HG03354 (cell line): ENCODE data around the gene MAPK12.
A peak's percentile ranks its signal among the peaks of the same experiment; 100 is the strongest.

ENCODE experiments used
- ATAC-seq: cut with Tn5 transposase; IDR thresholded peaks from one replicate; pipeline ENCODE4 v1.9.1; 2021; ENCODE audit warnings: mild to moderate bottlenecking; ENCODE audit not compliant: unreplicated experiment, poor library complexity, severe bottlenecking

The MAPK12 gene

GRCh38 chr22:50256258-50256862 is 5.1 kb downstream of the MAPK12 start:
- no peak for ATAC-seq

- no peak for ATAC-seq
Observed at GRCh38 chr22:50255607-50256006, 5.9 kb downstream of the MAPK12 start.

- no peak for ATAC-seq
Observed at GRCh38 chr22:50255099-50255498, 6.4 kb downstream of the MAPK12 start.

GRCh38 chr22:50253941-50254340 is 7.5 kb downstream of the MAPK12 start:
- no peak for ATAC-seq

GRCh38 chr22:50253046-50253915 is 8.2 kb downstream of the MAPK12 start:
- no peak for ATAC-seq

GRCh38 chr22:50252082-50253045 is 9.1 kb downstream of the MAPK12 start:
- ATAC-seq: no peak

GRCh38 chr22:50251477-50252081 is 9.9 kb downstream of the MAPK12 start:
- ATAC-seq: no peak

- ATAC-seq: peak; percentile 60
Observed at GRCh38 chr22:50250555-50251476, 10.7 kb downstream of the MAPK12 start, which contains the start of gene HDAC10. Gene HDAC10, minus strand, starts transcription at chr22:50251265. Its CDS starts 233 bp downstream, at chr22:50251032.

- ATAC-seq: no peak
Observed at GRCh38 chr22:50250249-50250554, 11.3 kb downstream of the MAPK12 start.

- ATAC-seq: no peak
Observed at GRCh38 chr22:50249341-50250248, 11.9 kb downstream of the MAPK12 start.

GRCh38 chr22:50248196-50249081 is 13.0 kb downstream of the MAPK12 start:
- no peak for ATAC-seq

GRCh38 chr22:50247748-50248147 is 13.7 kb downstream of the MAPK12 start:
- ATAC-seq: no peak

GRCh38 chr22:50246242-50247175 is 15.0 kb downstream of the MAPK12 start:
- ATAC-seq: no peak

GRCh38 chr22:50245214-50246072 is 16.0 kb downstream of the MAPK12 start:
- ATAC-seq: no peak
